Endothelial cell of umbilical vein (primary cell): Measurements from ENCODE around the gene TRMT2A. TPM values are rescaled to one million over a fixed set of nuclear protein-coding genes. Genes with fewer than 3 reads are reported as not detected.

Experiments used
- BruUV-seq: library from RNA; stranded (reverse); fragments of 400-500 nt; replicated peaks from 2 replicates; lab custom pipeline; 2021; lab: Mats Ljungman, UMichigan
- CTCF ChIA-PET: fragments of 300-600, 350-600 bp; sonication (Branson Sonifier 250); formaldehyde crosslinking; loops from one replicate; lab custom pipeline; 2021; ENCODE audit warnings: antibody characterized with exemption, inconsistent platforms; lab: Charles Lee
- POLR2A ChIA-PET: fragments of 300-600, 350-600 bp; sonication (Branson Sonifier 250); formaldehyde crosslinking; loops from one replicate; lab custom pipeline; 2021; ENCODE audit warnings: antibody characterized with exemption, inconsistent platforms; lab: Charles Lee
- DNase-seq: peaks from one replicate; pipeline ENCODE4 v3.0.0-alpha.2; 2011; ENCODE audit warnings: low read depth, low spot score
- FAIRE-seq: peaks from 2 replicates; lab custom pipeline; 2011; peaks lifted over from hg19 to GRCh38; lab: Jason Lieb, UNC
- H2AFZ ChIP-seq: 2 replicates; pipeline ENCODE4 v1.6.0; 2012; ENCODE audit warnings: low read depth, low read length, control low read depth, inconsistent platforms
- H3K27ac ChIP-seq: 2 replicates; pipeline ENCODE4 v1.5.1; 2011; ENCODE audit warnings: low read depth, mild to moderate bottlenecking, control low read depth, low read length, moderate library complexity; ENCODE audit not compliant: insufficient read depth
- H3K27me3 ChIP-seq, 2 experiments: 2 replicates each; pipeline versions ENCODE4 v1.6.0 to v1.6.1; 2011; ENCODE audit warnings: low read length in 2 of 2, mixed read lengths in 1 of 2; ENCODE audit not compliant: control insufficient read depth in 2 of 2, insufficient read depth in 2 of 2
- H3K36me3 ChIP-seq, 2 experiments: 2 replicates in 1 of 2; 3 replicates in 1 of 2; pipeline ENCODE4 v1.5.1; 2011; ENCODE audit warnings: low read length in 2 of 2, mild to moderate bottlenecking in 1 of 2, moderate library complexity in 1 of 2; ENCODE audit not compliant: control insufficient read depth in 2 of 2, insufficient read depth in 2 of 2; ENCODE audit errors: extremely low read depth in 1 of 2
- H3K4me1 ChIP-seq: 3 replicates; pipeline ENCODE4 v1.5.1; 2011; ENCODE audit warnings: mild to moderate bottlenecking, low read length; ENCODE audit not compliant: control insufficient read depth, insufficient read depth; ENCODE audit errors: extremely low read depth
- H3K4me2 ChIP-seq: 2 replicates; pipeline ENCODE4 v1.6.1; 2011; ENCODE audit warnings: low read length, control low read depth, mixed read lengths; ENCODE audit not compliant: insufficient read depth
- H3K4me3 ChIP-seq, 3 experiments: fragments of 200-600 bp in 1 of 3; sonication (generic), shearing (Covaris generic) in 1 of 3; replicated peaks in 1 of 3; 2 replicates each; pipeline ENCODE4 v1.5.1; 2011 to 2016; ENCODE audit warnings: control low read depth in 3 of 3, low read length in 3 of 3, mild to moderate bottlenecking in 2 of 3, inconsistent platforms in 1 of 3, low read depth in 1 of 3, moderate library complexity in 1 of 3; ENCODE audit not compliant: insufficient read depth in 1 of 3
- H3K79me2 ChIP-seq: 2 replicates; pipeline ENCODE4 v1.6.0; 2012; ENCODE audit warnings: low read length, inconsistent platforms; ENCODE audit not compliant: control insufficient read depth, insufficient read depth
- H3K9ac ChIP-seq: replicated peaks from 2 replicates; pipeline ENCODE3; 2011; ENCODE audit warnings: low read length, control low read depth; ENCODE audit not compliant: insufficient read depth; ENCODE audit errors: extremely low read depth
- H3K9me1 ChIP-seq: replicated peaks from 3 replicates; pipeline ENCODE4 v1.6.0; 2011; ENCODE audit warnings: mild to moderate bottlenecking, low read length; ENCODE audit not compliant: control insufficient read depth, insufficient read depth; ENCODE audit errors: extremely low read depth
- H3K9me3 ChIP-seq: replicated peaks from 2 replicates; pipeline ENCODE4 v1.5.1; 2012; ENCODE audit warnings: low read length, inconsistent platforms; ENCODE audit not compliant: control insufficient read depth, insufficient read depth
- H4K20me1 ChIP-seq: replicated peaks from 2 replicates; pipeline ENCODE3; 2011; ENCODE audit warnings: mild to moderate bottlenecking, low read length; ENCODE audit not compliant: control insufficient read depth, insufficient read depth; ENCODE audit errors: extremely low read depth
- EZH2 ChIP-seq: IDR thresholded peaks from 2 replicates; pipeline ENCODE4 v1.6.1; 2012; ENCODE audit warnings: borderline replicate concordance, low read depth, mild to moderate bottlenecking, moderate library complexity, low read length, inconsistent platforms; ENCODE audit not compliant: severe bottlenecking
- FOS ChIP-seq: IDR thresholded peaks from 2 replicates; pipeline ENCODE4 v1.6.1; 2011; ENCODE audit warnings: mild to moderate bottlenecking, low read length, moderate library complexity, borderline replicate concordance; ENCODE audit not compliant: insufficient read depth
- GATA2 ChIP-seq: IDR thresholded peaks from 2 replicates; pipeline ENCODE4 v1.7.0; 2011; ENCODE audit warnings: low read depth, mild to moderate bottlenecking, moderate library complexity, mixed read lengths, low read length; ENCODE audit not compliant: insufficient read length, insufficient read depth
- JUN ChIP-seq: IDR thresholded peaks from 2 replicates; pipeline ENCODE4 v1.6.1; 2011; ENCODE audit warnings: borderline replicate concordance, low read depth; ENCODE audit not compliant: insufficient read length, insufficient read depth
- MYC ChIP-seq: IDR thresholded peaks from one replicate; pipeline ENCODE4 v1.6.1; 2011; ENCODE audit warnings: mild to moderate bottlenecking, low read depth, low read length
- POLR2A ChIP-seq: IDR thresholded peaks from 2 replicates; pipeline ENCODE4 v1.6.1; 2012; ENCODE audit warnings: low read depth, mild to moderate bottlenecking, control low read depth, low read length
- POLR2AphosphoS5 ChIP-seq: IDR thresholded peaks from 2 replicates; pipeline ENCODE4 v1.6.1; 2012; ENCODE audit warnings: low read depth, mild to moderate bottlenecking, control low read depth, low read length, moderate library complexity; ENCODE audit not compliant: insufficient read depth
- dilution Hi-C: fragments of 300-500 bp; cut with MboI; formaldehyde crosslinking; loops from one replicate; pipeline ENCODE4 v1.15.0; 2019; ENCODE audit warnings: low sequenced_read_pairs; ENCODE audit not compliant: extremely low pct_ligation_motif_present
- intact Hi-C: fragments of 100-400 bp; cut with micrococcal nuclease; formaldehyde crosslinking; loops from one replicate; pipeline ENCODE4 v1.10.0; 2022
- polyA plus RNA-seq, 4 experiments: library from polyadenylated mRNA; depleted of rRNA in 3 of 4; stranded (reverse) in 3 of 4; unstranded in 1 of 4; fragments of >200 nt; gene quantifications; 2 replicates each; pipeline versions ENCODE4 v1.2.1 to v1.2.3, GENCODE V29; 2011 to 2012; ENCODE audit warnings: missing spikeins in 1 of 4
- total RNA-seq: library from RNA; stranded (reverse); gene quantifications from 2 replicates; pipeline ENCODE4 v1.2.3, GENCODE V29; 2021
- TF ChIP-seq, protein P1 (sequence below), 2 donors: IDR thresholded peaks; 1 replicate in 1 of 2; 2 replicates in 1 of 2; pipeline ENCODE4 v1.5.1; 2011; ENCODE audit warnings: low read length in 2 of 2, mild to moderate bottlenecking in 2 of 2, moderate library complexity in 2 of 2, control low read depth in 1 of 2, inconsistent platforms in 1 of 2, low read depth in 1 of 2; ENCODE audit not compliant: insufficient read depth in 1 of 2; ENCODE audit errors: extremely low read depth in 1 of 2
- TF ChIP-seq, protein P2 (sequence below): IDR thresholded peaks from 2 replicates; pipeline ENCODE4 v1.6.1; 2011; ENCODE audit not compliant: insufficient read depth, insufficient read length

TRMT2A gene
- total and polyA plus RNA-seq, 2 donors (not counting 3 experiments of a cell fraction or from before 2014, with no cell fraction given) = 51.2 to 61.9 TPM

DNA sequence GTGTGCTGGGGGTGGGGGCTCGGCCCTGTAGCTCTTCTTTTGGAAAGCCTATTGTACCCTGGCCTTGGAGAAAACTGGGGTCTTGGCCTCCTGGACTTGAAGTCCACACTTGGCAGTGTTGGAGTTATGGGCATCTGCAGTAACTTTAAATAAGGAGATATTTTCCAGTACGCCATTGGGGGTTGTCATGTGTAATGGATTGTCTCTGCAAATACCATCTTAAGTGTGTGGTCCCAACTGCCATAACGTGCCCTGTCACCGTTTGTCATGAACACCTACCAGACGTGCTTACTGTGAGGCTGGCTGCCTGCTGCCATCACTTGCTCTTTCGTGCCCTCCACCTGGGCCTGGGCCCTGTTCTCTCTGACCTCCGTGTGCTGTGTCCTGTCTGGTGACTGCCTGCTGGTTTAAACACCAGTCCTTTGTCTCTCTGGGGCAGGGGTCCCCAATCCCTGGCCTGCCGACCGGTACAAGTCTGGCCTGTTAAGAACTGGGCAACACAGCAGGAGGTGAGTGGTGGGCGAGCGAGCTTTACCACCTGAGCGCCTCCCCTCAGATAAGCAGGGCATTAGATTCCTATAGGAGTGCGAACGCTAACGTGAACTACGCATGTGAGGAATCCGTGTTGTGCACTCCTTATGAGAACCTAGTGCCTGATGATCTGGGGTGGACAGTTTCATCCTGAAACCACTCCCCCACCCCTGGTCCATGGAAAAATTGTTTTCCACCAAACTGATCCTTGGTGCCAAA, 11.0 kb upstream of the TRMT2A start:
- CTCF ChIA-PET = interaction anchor here (1.7 kb wide), 1 partner anchor 115 kb away, joined by 7 read pairs; no protein-coding TSS in a partner anchor
- intact Hi-C loops = no loop called here
- H3K9me1 ChIP-seq = no peaks in the 10 kb centered on the region
- peaks cover 5 to 27% of the 10 kb centered on the region in 2 experiments for H3K36me3 ChIP-seq
- FAIRE-seq (no peak), DNase-seq (no peak)
- POLR2A ChIA-PET = interaction anchor here (0.6 kb wide), 1 partner anchor 168 kb away, joined by 4 read pairs; no protein-coding TSS in a partner anchor
- H3K9me3 ChIP-seq = no peaks in the 10 kb centered on the region
- BruUV-seq = no TSS peak
- no peaks in the 10 kb centered on the region for H4K20me1 ChIP-seq
- H3K9ac ChIP-seq = no peak overlapping the region
- H3K4me3 ChIP-seq = no peak overlapping the region
- no peak overlapping the region for H3K27ac ChIP-seq
- H3K27me3 ChIP-seq = no peaks in the 10 kb centered on the region
- H3K4me1 ChIP-seq = peaks cover 6% of the 10 kb centered on the region
- peaks cover 22% of the 10 kb centered on the region for H3K79me2 ChIP-seq
- dilution Hi-C loops = no loop called here
- no peak overlapping the region for H2AFZ ChIP-seq
- TF ChIP-seq GATA2 = no peak
- H3K4me2 ChIP-seq = no peak overlapping the region

DNA sequence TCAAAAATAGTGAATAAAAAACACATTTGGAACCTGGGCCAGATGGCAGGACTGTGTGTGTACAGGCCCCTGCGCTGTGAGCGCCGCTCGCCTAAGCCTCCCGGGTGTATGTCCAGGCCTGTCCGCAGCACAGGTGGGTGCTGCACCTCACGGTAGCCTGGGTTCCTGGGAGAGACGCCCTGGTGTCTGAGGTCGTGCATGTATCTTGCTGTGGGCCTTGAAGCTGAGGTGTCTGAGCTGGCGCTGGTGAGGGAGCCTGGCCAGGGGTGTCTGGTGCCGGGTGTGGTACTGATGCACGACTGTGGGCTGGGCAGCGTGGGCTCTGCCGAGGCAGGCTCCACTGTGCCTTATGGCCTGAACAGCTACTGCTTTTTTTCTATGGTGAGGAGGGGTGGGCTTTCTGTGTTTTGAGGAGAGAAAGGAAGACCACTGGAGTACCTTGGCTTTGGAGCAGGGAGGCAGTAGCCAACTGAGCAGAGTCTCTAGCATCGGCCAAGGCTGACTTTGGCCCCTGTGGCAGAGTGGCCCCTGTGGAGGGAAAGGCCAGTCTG, 10.4 kb upstream of the TRMT2A start:
- H3K36me3 ChIP-seq = peaks cover 5 to 27% of the 10 kb centered on the region in 2 experiments
- no peak overlapping the region for H3K4me3 ChIP-seq
- intact Hi-C loops = no loop called here
- dilution Hi-C loops = no loop called here
- peaks cover under 1% of the 10 kb centered on the region for H3K4me1 ChIP-seq
- no peak overlapping the region for H3K9ac ChIP-seq
- CTCF ChIA-PET = no interaction called here
- no peak overlapping the region for H2AFZ ChIP-seq
- no peaks in the 10 kb centered on the region for H3K9me1 ChIP-seq
- H3K27ac ChIP-seq = no peak overlapping the region
- DNase-seq (no peak), FAIRE-seq (no peak)
- no peaks in the 10 kb centered on the region for H3K9me3 ChIP-seq
- peaks cover 20% of the 10 kb centered on the region for H3K79me2 ChIP-seq
- no peak overlapping the region for H3K4me2 ChIP-seq
- H4K20me1 ChIP-seq = no peaks in the 10 kb centered on the region
- TF ChIP-seq POLR2AphosphoS5 (no peak), MYC (no peak), EZH2 (no peak), GATA2 (no peak), FOS (no peak), POLR2A (no peak), JUN (no peak)
- TF ChIP-seq, protein P1, sequence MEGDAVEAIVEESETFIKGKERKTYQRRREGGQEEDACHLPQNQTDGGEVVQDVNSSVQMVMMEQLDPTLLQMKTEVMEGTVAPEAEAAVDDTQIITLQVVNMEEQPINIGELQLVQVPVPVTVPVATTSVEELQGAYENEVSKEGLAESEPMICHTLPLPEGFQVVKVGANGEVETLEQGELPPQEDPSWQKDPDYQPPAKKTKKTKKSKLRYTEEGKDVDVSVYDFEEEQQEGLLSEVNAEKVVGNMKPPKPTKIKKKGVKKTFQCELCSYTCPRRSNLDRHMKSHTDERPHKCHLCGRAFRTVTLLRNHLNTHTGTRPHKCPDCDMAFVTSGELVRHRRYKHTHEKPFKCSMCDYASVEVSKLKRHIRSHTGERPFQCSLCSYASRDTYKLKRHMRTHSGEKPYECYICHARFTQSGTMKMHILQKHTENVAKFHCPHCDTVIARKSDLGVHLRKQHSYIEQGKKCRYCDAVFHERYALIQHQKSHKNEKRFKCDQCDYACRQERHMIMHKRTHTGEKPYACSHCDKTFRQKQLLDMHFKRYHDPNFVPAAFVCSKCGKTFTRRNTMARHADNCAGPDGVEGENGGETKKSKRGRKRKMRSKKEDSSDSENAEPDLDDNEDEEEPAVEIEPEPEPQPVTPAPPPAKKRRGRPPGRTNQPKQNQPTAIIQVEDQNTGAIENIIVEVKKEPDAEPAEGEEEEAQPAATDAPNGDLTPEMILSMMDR (IDR thresholded peaks at IDR 0.05; ENCODE audit: extremely low read depth in 1 of 2, insufficient read depth in 1 of 2, low read depth in 1 of 2, low read length in 2 of 2) = no peak
- TF ChIP-seq, protein P2, sequence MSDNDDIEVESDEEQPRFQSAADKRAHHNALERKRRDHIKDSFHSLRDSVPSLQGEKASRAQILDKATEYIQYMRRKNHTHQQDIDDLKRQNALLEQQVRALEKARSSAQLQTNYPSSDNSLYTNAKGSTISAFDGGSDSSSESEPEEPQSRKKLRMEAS = no peak
- no TSS peak for BruUV-seq
- no peaks in the 10 kb centered on the region for H3K27me3 ChIP-seq
- POLR2A ChIA-PET = interaction anchor here (0.6 kb wide), 1 partner anchor 169 kb away, joined by 4 read pairs; no protein-coding TSS in a partner anchor
